Kidney (tissue), 14 donors: Measurements from ENCODE around the gene DOP1B. TPM values are rescaled to one million over a fixed set of nuclear protein-coding genes. Genes with fewer than 3 reads are reported as not detected.

Source experiments
- DNase-seq, 5 donors: peaks; one replicate each; pipeline ENCODE4 v3.0.0-alpha.2; 2013 to 2020
- FAIRE-seq: peaks from 2 replicates; lab custom pipeline; 2012; peaks lifted over from hg19 to GRCh38; lab: Jason Lieb, UNC
- H3K27ac ChIP-seq, 2 donors: one replicate each; pipeline ENCODE4 v1.7.0; 2013; ENCODE audit warnings: low read depth in 2 of 2, low read length in 2 of 2, inconsistent platforms in 1 of 2
- H3K27me3 ChIP-seq: one replicate; pipeline ENCODE4 v1.7.1; 2013; ENCODE audit warnings: low read length, inconsistent platforms; ENCODE audit not compliant: control insufficient read depth, insufficient read depth
- H3K36me3 ChIP-seq, 3 donors: one replicate each; pipeline versions ENCODE4 v1.7.0 to v1.7.1; 2013; ENCODE audit warnings: low read length in 3 of 3, control low read depth in 1 of 3, inconsistent platforms in 1 of 3; ENCODE audit not compliant: insufficient read depth in 3 of 3, control insufficient read depth in 2 of 3
- H3K4me1 ChIP-seq, 3 donors: one replicate each; pipeline versions ENCODE4 v1.7.0 to v1.7.1; 2013; ENCODE audit warnings: low read length in 3 of 3, inconsistent platforms in 1 of 3, low read depth in 1 of 3; ENCODE audit not compliant: control insufficient read depth in 2 of 3, insufficient read depth in 2 of 3
- H3K4me3 ChIP-seq, 3 donors: one replicate each; pipeline versions ENCODE4 v1.7.0 to v1.8.1; 2013; ENCODE audit warnings: low read length in 3 of 3, control low read depth in 1 of 3, inconsistent platforms in 1 of 3
- H3K9ac ChIP-seq, 3 donors: one replicate each; pipeline versions ENCODE4 v1.7.0 to v1.7.1; 2013; ENCODE audit warnings: low read length in 3 of 3, control low read depth in 1 of 3, inconsistent platforms in 1 of 3
- H3K9me3 ChIP-seq, 3 donors: one replicate each; pipeline versions ENCODE4 v1.7.0 to v1.7.1; 2013; ENCODE audit warnings: low read length in 3 of 3, control low read depth in 1 of 3, inconsistent platforms in 1 of 3; ENCODE audit not compliant: control insufficient read depth in 2 of 3, insufficient read depth in 1 of 3
- intact Hi-C: fragments of 100-400 bp; cut with DNase I; formaldehyde crosslinking; loops from one replicate; pipeline ENCODE4 v1.11.1; 2022
- polyA plus RNA-seq: library from polyadenylated mRNA; stranded (reverse); fragments of 350-450 nt; fragmentation: Illumina TruSeq; extraction: RNeasy Lipid Tissue Mini Kit (QIAGEN cat#74804); gene quantifications from one replicate; pipeline ENCODE4 v1.2.3, GENCODE V29; 2014; ENCODE audit warnings: low read depth, low replicate concordance; ENCODE audit not compliant: insufficient read depth
- total RNA-seq: library from RNA; stranded (reverse); fragmentation: NEBNext Ultra II Directional; extraction: Animal tissue kit (Norgen Biotek cat#: 25700); gene quantifications from one replicate; pipeline ENCODE4 v1.2.1, GENCODE V29; 2021
- TF ChIP-seq, protein P1 (sequence below): IDR thresholded peaks from 3 replicates; pipeline ENCODE4 v1.5.1; 2012; ENCODE audit warnings: mild to moderate bottlenecking, moderate library complexity, borderline replicate concordance; ENCODE audit not compliant: insufficient read depth; ENCODE audit errors: extremely low read depth
- donor health status: control.
- donor health status: control.
- donor health status: control.
- donor health status: control.
- donor health status: control.
- donor health status: DM: yes; HTN: yes; CAD: no.
- donor health status: Normal renal cell carcinoma (clear cell type).

DOP1B gene
- total and polyA plus RNA-seq, 2 donors from 2014 or later: 1.2 to 19.2 TPM

- Histone ChIP-seq H3K9me3 (no peaks in the 10 kb centered on the region), H3K27ac (no peak overlapping the region), H3K4me1 (no peaks in the 10 kb centered on the region), H3K4me3 (no peak overlapping the region), H3K36me3 (no peaks in the 10 kb centered on the region), H3K9ac (no peak overlapping the region), H3K27me3 (no peaks in the 10 kb centered on the region)
- intact Hi-C loops: no loop called here
- FAIRE-seq (no peak), DNase-seq (peak in 1 of 5 donors; percentile 7)
- TF ChIP-seq, protein P1, sequence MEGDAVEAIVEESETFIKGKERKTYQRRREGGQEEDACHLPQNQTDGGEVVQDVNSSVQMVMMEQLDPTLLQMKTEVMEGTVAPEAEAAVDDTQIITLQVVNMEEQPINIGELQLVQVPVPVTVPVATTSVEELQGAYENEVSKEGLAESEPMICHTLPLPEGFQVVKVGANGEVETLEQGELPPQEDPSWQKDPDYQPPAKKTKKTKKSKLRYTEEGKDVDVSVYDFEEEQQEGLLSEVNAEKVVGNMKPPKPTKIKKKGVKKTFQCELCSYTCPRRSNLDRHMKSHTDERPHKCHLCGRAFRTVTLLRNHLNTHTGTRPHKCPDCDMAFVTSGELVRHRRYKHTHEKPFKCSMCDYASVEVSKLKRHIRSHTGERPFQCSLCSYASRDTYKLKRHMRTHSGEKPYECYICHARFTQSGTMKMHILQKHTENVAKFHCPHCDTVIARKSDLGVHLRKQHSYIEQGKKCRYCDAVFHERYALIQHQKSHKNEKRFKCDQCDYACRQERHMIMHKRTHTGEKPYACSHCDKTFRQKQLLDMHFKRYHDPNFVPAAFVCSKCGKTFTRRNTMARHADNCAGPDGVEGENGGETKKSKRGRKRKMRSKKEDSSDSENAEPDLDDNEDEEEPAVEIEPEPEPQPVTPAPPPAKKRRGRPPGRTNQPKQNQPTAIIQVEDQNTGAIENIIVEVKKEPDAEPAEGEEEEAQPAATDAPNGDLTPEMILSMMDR: no peak
Measured at GRCh38 chr21:36124395-36124794, 32.2 kb upstream of the DOP1B start.

DNA sequence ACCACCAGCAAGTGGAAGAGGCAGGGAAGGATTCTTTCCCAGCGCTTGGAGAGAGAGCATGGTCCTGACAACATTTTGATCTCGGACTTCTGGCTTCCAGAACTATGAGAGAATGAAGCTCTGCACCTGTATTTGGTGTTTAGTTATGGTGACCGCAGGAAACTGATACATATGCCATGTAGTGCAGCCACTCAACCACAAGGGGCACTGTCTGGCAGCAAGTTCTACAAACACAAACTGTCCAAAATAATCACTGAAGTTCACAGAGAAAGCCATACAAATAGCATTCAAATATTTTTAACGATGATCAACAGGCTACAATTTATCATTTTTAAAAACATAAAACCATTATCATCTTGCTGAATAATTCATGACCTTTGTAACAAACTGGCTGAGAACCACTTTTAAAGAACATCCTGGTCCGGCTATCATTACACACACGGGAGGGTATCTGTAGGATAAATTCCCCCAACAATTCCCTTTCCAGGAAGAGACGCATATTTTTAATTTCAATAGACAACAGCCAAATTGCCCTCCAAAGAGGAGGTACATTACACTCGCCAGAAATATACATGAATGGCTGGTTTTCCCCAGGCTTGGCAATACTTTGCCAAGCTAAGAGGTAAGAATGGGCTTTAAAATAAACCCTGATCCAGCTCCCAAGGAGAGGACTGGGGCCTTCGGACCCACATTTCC, 31.0 kb upstream of the DOP1B start:
- no peaks in the 10 kb centered on the region for H3K36me3 ChIP-seq
- no peak overlapping the region for H3K4me3 ChIP-seq
- no peak overlapping the region for H3K9ac ChIP-seq
- no peak overlapping the region for H3K27ac ChIP-seq
- intact Hi-C loops: no loop called here
- H3K9me3 ChIP-seq: no peaks in the 10 kb centered on the region
- TF ChIP-seq, protein P1: peak; percentile 83
- H3K4me1 ChIP-seq: peaks cover 0 to 2% (median 0%) of the 10 kb centered on the region in 3 donors
- FAIRE-seq (peak; percentile 39), DNase-seq (peak in 4 of 5 donors; percentile 58 to 69 (median 66))
- no peaks in the 10 kb centered on the region for H3K27me3 ChIP-seq

DNA sequence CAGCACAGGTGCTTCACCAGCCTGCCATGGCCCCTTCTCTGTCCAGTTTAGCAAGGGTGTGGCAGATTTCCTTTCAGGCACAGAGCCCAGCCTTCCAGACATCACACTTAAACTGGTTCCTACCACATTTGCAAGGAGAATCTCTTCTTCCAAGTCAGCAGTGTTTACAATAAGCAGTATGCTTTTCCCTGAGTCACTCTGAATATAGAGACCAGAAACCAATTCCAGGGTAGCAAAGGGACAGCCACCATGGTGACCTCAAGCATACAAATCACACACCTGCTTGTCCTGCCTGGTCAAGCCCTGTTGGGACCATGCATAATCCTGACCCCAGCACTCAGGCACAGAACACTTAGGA, 30.4 kb upstream of the DOP1B start:
- Histone ChIP-seq H3K9me3 (no peaks in the 10 kb centered on the region), H3K36me3 (no peaks in the 10 kb centered on the region), H3K4me3 (no peak overlapping the region), H3K9ac (no peak overlapping the region), H3K27me3 (no peaks in the 10 kb centered on the region), H3K4me1 (peaks cover 0 to 2% (median 0%) of the 10 kb centered on the region in 3 donors), H3K27ac (no peak overlapping the region)
- TF ChIP-seq, protein P1: no peak
- intact Hi-C loops: no loop called here
- FAIRE-seq (no peak), DNase-seq (peak in 1 of 5 donors; percentile 28)
